HG03520 (cell line): ENCODE measurements around the gene AQR.
"Not testable (repeated sequence)": the region's sequence is repeated elsewhere in the genome, so short reads cannot be mapped to it uniquely, and the experiment has no call there.

Source experiments
- ATAC-seq: cut with Tn5 transposase; IDR thresholded peaks from one replicate; pipeline ENCODE4 v1.9.1; 2021; ENCODE audit warnings: mild to moderate bottlenecking, moderate library complexity; ENCODE audit not compliant: unreplicated experiment

AQR gene

DNA sequence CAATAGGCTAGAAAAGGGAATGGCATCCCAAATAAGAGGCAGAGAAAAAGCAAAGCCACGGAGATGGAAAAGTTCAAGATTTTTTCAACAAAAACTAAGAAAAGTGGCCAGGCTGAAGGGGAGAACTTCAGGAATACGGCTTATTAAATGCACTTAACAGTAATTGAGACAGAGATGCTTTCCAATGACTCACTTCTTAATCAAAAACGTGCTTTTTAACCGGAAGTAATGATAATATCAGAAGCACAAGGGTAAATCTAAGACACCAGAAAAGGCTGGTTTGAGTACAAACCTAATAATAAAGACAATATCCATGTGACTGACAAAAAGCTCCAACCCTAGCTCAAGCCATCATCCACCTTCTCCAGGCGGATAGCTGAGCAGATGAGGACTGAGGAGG lies 149.4 kb downstream of the AQR start:
- no peak for ATAC-seq

DNA sequence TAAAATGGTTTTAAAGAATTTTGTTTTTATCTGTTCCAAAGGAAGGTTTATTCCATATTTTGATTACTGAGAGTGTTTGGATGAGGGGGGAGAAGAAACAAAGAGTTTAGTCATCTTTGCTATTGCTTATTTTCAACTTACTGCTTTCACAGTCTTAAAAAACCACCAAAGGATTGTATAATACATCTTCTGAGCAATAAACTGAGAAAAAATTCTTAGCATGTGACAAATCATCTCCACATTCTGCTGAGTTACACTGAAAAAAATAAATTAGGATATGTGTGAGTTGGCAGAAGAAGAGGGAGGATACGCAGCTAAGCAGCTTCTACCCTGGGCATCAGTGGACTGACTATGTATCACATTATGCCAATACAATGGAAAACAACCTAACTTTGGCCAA lies 151.0 kb downstream of the AQR start:
- no peak for ATAC-seq

DNA sequence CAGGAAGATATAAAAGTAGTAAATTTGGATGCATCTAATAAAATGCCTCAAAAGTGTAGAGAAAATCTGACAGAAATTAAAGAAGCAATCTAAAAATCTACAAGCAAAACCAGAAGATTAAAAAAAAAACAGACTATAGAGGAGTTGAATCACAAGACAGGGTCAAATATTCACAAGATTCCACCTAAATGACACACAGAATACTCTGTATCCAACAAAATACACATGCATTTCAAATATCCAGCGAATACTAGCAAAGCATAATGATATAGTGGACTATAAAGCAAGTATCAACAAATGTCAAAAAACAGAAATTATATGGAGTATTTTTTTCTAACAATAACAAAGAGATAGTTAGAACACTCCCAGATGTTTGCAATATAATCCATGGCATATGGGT lies 153.7 kb downstream of the AQR start:
- ATAC-seq: no peak

DNA sequence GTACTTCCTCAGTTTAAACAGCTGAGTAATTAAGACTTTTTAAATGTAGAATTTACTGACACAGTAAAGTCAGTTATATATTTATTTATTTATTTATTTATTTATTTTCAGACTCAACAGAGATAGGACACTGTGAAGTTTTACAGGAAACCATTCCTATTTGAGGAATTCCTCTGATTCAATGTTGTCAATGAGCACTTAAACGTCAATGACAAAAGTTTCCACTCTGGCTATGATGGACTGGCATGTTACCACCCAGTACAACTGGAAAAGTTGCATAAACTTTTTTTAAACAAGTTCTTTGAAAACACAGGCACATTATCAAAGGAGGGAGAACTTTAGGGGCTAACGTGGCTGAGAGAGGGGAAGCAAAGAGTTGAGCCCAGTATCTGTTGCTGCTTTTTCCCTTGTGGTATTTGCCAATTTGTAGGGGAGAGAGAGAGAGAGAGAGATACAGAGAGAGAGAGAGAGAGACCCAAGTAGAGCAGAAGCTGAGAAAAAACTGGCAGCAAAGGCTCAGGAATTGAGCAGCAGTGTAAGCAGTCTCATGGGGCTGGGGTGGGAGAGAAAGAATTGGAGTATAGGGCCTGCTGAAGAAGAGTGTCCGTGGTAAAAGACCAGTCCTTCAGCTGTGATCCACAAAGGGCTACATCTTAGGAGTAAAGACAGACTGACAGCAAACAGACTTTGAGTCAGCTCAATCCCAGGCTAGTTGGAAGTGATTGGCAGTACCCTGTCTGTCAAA lies 155.9 kb downstream of the AQR start:
- no peak for ATAC-seq

DNA sequence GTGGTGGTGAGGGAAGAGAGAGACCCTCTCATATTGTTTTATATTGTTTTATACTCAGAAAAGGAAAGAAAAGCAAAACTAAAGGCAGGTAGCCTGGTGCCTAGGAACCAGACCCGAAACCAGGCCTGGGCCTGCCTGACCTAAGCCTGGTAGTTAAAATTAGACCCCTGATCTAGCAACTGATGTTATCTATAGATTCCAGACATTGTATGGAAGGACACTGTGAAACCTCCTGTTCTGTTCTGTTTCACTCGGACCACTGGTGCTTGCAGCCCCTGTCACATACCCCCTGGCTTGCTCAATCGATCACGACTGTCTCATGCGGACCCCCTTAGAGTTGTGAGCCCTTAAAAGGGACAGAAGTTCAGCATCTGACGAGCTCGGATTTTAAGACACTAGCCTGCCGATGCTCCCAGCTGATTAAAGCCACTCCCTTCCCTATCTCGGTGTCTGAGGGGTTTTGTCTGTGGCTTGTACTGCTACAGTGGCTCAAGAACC lies 156.6 kb downstream of the AQR start:
- not testable (repeated sequence) for ATAC-seq

DNA sequence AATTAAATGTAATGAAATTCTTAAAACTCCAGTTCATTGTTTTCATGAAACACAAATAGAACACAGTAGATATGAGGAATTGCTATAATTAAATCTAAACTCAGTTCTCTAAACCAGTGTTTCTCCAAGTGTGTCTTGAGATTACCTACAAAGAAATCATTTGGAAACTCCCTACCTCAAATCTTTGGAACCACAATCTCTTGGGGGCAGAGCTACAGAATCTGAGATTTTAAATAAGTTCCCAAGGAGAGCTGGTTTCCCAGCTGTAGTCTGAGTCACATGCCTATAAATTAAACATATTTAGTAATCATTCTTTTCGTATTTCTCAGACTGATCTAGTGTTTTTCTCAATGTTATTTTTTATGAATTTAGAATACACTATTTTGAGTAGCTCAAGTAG lies 157.2 kb downstream of the AQR start:
- no peak for ATAC-seq

DNA sequence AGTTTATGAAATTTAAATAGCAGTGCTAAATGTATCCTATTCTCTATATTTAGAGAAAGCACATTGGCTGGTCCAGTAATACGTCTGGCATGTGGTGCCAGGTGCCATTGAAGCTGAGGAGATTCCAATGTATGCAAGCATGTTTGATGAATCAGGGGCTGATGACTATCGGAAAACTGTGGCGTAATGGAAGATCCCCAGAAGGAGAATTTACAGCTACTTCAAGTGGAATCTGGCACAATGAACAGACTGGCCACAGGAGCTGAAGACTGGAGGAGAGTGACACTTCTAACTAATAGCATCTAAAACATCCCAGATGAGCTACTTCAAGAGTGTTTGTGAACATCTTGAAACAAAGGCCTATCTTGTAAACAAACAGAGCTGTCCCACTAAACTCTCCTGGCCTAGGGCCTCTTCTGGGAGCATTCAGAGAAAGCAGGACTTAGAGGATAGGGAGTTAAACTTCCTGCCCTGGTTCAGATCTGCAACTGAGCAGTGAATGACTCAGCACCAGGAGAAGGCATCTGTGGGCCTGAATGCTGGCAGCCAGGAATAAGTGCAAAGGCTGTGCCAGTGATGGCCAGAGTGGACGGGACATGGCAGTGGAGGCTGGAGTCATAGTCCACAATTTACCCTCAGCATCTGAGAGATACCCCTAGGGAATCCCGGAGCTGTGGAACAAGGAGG lies 159.0 kb downstream of the AQR start:
- ATAC-seq: no peak

DNA sequence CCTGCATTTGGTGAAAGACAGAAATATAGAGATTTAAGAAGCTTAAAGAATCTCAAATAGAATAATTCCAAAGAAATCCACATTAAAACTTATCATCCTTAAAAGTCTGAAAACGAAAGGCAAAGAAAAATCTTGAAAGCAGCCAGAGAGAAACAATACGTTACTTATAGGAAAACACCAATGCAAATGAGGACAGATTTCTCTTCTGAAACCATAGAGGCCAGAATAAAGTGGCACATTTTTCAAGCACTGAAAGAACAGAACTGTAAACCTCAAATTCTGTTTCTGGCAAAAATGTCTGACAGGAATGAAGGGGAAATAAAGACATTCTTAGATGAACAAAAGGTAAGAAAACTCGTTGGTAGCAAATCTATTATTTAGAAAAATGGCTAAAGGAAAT lies 160.4 kb downstream of the AQR start:
- ATAC-seq: no peak

DNA sequence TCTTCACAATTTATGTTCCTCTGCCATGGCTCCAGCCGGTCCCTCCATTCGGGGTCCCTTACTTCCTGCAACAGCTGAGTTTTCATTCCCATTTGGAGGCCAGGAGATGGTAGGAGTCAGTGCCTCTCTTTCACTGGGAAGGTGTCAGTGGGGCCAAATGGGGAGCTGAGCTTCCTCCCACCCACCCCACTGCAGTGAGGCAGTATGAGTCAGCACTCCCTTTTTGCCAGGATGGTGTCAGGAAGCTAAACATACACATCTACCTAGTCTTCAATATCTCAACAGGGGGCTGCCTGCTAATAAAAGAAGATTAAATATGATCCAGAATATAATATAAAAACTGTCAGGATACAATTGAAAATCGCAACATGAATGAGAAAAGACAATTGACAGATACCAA lies 161.5 kb downstream of the AQR start:
- no peak for ATAC-seq

DNA sequence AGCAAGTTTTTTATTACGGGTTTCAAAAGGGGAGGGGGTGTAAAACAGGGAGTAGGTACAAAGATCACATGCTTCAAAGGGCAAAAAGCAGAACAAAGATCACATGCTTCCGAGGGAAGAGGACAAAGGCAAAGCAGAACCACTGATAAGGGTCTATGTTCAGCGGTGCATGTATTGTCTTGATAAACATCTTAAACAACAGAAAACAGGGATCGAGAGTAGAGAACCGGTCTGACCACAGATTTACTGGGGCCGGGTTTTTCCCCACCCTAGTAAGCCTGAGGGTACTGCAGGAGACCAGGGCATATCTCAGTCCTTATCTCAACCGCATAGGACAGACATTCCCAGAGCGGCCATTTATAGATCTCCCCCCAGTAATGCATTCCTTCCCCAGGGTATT lies 162.3 kb downstream of the AQR start:
- not testable (repeated sequence) for ATAC-seq

DNA sequence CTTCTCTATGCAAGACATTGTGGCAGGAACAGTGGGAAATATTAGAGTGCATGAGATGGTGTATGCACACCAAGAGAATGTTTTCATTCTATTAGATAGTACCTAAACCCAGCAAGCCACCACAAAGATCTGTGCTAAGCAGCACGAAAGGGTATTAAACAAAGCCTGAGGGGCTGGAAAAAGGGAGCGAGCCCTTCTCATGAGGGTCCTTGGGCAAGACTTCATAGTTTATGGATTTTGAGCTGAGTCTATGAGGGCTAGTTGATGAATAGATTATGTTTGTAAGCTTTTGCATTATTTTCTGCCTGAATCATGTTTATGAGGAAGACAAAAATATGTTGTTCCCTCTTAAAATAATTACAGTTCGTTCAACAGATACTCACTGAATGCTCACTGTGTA lies 164.8 kb downstream of the AQR start:
- ATAC-seq: no peak

DNA sequence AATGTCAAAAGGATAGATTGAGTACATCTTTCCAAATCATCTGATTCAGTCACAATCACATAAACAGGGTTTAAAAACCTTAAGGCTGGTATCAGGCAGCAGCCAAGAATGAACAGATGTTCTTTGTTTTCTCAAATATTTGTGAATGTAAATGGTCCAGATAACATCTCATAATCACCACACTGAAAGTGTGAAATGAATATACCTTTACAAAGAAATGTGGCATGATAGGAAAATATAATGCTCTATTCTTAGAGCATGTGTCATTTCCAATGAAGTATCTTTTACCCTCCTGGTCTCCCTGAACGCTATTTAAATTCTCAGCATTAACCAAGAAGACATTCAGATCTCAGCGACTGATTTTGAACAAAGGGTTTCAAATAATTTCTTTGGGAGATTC lies 165.4 kb downstream of the AQR start:
- ATAC-seq: no peak

DNA sequence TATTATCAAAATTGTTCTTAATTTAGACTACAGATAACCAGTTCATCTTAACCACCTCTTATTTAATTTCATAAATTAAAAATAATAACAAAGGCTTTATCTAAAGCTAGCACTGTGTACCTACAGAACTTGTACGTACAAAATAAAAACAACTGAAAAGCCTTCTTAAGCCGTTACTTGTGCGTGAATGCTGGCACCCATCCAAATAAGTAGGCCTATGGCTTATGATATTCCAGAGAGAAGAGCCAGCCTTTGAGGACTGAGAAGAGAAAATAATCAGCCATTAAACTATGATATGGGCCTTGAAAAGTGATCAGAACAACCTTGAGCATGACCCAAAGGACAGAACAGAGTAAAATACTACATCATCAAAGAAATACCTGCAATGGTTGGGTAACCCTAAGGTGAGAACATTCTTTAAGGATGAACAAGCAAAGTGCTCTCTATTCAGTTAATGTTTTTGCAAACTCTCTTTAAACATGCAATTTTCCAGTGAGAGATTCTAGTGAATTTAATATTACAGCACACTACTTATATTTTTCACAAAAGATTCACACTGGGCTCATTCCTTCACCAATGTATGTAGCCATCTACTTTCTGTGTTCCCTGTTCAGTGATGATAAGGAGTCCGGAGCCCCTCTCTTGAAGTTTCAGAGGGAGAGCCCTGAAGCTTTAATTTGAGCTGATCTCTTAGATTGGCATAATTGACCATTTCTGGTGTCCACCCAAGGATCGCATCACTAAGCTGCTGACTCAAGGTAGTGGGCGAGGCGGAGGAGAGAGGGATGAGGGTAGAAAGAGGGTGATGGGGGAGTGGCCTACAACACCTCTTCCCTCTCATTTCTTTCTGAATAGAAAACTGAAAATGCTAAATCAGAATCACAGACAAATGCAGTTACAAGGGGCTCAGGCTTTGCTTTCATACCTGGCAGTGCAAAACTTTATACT lies 166.5 kb downstream of the AQR start:
- ATAC-seq: no peak

DNA sequence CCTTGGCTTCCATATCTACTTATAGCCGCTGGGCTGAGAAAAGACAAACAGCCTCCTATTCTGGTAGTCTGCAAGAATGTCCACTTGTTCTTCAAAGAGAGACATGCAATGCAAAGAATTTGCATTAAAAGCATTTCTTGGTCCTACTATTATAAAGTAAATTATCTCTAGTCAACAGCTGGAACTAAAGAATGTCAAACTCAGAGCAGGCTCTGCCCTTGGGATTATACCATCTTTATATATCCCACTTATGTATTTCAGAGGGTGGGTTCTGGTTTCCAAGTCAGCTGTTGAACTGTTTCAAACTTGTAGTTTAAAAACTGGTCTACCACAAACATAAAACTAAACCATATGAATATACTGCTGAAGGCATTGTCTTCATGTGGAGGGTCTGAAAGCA lies 167.2 kb downstream of the AQR start:
- no peak for ATAC-seq
